ENCODE results near the gene SLC22A14. TPM values are rescaled to one million over a fixed set of nuclear protein-coding genes. Genes with fewer than 3 reads are reported as not detected.

The SLC22A14 gene
- total RNA-seq, 4 donors from 2014 or later = 0.31 TPM; not detected in 3

DNA sequence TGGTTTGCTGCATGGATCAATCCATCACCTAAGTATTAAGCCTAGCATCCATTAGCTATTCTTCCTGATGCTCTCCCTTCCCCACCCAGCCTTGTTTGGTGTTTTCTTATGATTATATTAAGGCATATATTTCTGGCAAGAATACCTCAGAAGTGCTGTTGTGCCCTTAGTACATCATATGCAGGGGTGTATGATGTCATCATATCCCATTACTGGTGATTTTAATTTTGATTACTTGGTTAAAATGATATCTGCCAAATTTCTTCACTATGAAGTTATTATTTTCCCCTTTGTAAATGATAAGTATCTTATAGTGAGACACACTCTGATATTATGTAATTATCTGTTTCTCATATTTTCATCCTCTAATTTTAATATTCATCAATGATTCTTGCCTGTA, 15.4 kb downstream of the SLC22A14 start:
- Histone ChIP-seq H3K9me3 (no peaks in the 10 kb centered on the region), H3K4me3 (no peak overlapping the region), H3K4me1 (no peaks in the 10 kb centered on the region), H3K27me3 (no peaks in the 10 kb centered on the region), H3K36me3 (no peaks in the 10 kb centered on the region), H3K27ac (no peak overlapping the region)
- DNase-seq (no peak), ATAC-seq (no peak)
- intact Hi-C loops (cut with DNase I; ENCODE audit: low total_unique reads) = no loop called here
- no peak for TF ChIP-seq CTCF (IDR thresholded peaks at IDR 0.05 in 4 of 5, conservative IDR thresholded peaks at IDR 0.05 in 1 of 5)
- no peak for TF ChIP-seq POLR2A (IDR thresholded peaks at IDR 0.05)
- in situ Hi-C loops (cut with MboI; ENCODE audit: low sequenced_read_pairs in 4 of 4) = no loop called here

DNA sequence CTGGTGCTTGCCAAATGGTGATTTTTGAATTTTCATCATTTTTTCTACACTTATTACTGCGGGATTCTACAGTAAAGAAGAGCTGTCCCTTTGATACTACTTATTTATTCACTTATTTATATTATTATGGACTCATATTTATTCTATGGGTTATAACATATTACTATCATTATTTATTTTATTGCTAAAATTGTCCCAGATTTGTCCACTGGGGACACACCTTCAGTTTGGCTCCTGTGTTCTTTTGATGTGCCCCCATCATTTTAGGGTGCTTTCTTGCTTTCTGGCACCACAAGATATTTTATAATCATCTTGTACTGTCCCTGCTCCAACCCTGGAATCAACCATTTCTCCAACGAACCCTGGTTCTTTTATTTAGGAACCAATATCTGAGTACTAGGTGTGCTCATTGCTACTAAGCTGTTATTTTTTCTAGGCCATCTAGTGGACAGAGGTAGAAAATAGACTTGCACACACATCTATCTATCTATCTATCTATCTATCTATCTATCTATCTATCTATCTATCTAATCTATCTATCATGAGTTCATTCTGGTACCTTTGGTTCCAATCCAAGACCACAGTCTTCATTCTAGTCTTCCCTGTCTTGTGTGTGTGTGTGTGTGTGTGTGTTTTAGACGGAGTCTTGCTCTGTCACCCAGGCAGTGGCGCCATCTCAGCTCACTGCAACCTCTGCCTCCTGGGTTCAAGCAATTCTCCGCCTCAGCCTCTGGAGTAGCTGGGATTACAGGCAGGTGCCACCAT, 16.0 kb downstream of the SLC22A14 start:
- in situ Hi-C loops (cut with MboI; ENCODE audit: low sequenced_read_pairs in 4 of 4) = no loop called here
- Histone ChIP-seq H3K27me3 (no peaks in the 10 kb centered on the region), H3K27ac (no peak overlapping the region), H3K36me3 (no peaks in the 10 kb centered on the region), H3K9me3 (no peaks in the 10 kb centered on the region), H3K4me3 (no peak overlapping the region), H3K4me1 (no peaks in the 10 kb centered on the region)
- no peak for DNase-seq
- no peak for ATAC-seq
- intact Hi-C loops (cut with DNase I; ENCODE audit: low total_unique reads) = no loop called here
- TF ChIP-seq CTCF (IDR thresholded peaks at IDR 0.05 in 4 of 5, conservative IDR thresholded peaks at IDR 0.05 in 1 of 5) (peak in 1 of 5 experiments; percentile 32), POLR2A (IDR thresholded peaks at IDR 0.05) (no peak)

- Histone ChIP-seq H3K4me3 (no peak overlapping the region), H3K27ac (no peak overlapping the region), H3K27me3 (no peaks in the 10 kb centered on the region), H3K4me1 (no peaks in the 10 kb centered on the region), H3K36me3 (no peaks in the 10 kb centered on the region), H3K9me3 (no peaks in the 10 kb centered on the region)
- intact Hi-C loops (cut with DNase I; ENCODE audit: low total_unique reads) (no loop called here), in situ Hi-C loops (cut with MboI; ENCODE audit: low sequenced_read_pairs in 4 of 4) (no loop called here)
- DNase-seq = no peak
- ATAC-seq = no peak
- TF ChIP-seq POLR2A (IDR thresholded peaks at IDR 0.05) (no peak), CTCF (IDR thresholded peaks at IDR 0.05 in 4 of 5, conservative IDR thresholded peaks at IDR 0.05 in 1 of 5) (no peak)
Observed at GRCh38 chr3:38306941-38307340, 24.8 kb downstream of the SLC22A14 start.

DNA sequence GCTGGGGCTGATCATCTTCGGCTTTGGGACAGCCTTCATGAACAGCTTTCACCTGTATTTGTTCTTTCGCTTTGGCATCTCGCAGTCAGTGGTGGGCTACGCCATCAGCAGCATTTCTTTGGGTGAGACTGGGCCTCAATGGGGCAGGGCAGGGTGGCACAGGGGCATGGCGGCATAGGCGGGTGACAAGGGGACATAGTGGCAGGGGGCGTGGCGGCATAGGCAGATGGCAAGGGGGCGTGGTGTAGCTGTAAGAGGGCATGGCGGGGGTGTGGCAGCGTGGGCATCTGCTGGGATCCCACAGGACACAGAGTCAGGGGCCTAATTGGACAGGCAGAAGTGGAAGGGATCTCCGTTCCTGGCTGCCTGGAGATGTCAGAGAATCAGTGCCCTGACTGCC, 25.5 kb downstream of the SLC22A14 start:
- DNase-seq (no peak), ATAC-seq (no peak)
- H3K4me1 ChIP-seq = no peaks in the 10 kb centered on the region

More for the DNA sequence above, 25.5 kb downstream of the SLC22A14 start:
- TF ChIP-seq CTCF (IDR thresholded peaks at IDR 0.05 in 4 of 5, conservative IDR thresholded peaks at IDR 0.05 in 1 of 5) = no peak
- no peak for TF ChIP-seq POLR2A (IDR thresholded peaks at IDR 0.05)
- H3K9me3 ChIP-seq = no peaks in the 10 kb centered on the region
- no peaks in the 10 kb centered on the region for H3K36me3 ChIP-seq
- intact Hi-C loops (cut with DNase I; ENCODE audit: low total_unique reads) (no loop called here), in situ Hi-C loops (cut with MboI; ENCODE audit: low sequenced_read_pairs in 4 of 4) (no loop called here)
- H3K4me3 ChIP-seq = no peak overlapping the region
- no peak overlapping the region for H3K27ac ChIP-seq
- no peaks in the 10 kb centered on the region for H3K27me3 ChIP-seq

All from gastrocnemius medialis (tissue), 4 donors.